DND-41 (cell line): ENCODE measurements around the gene CCL3.

Experiments used
- CTCF ChIP-seq: IDR thresholded peaks from 2 replicates; pipeline ENCODE4 v1.5.1; 2012; ENCODE audit warnings: borderline replicate concordance, low read length, moderate library complexity, mild to moderate bottlenecking; ENCODE audit not compliant: poor library complexity, severe bottlenecking; ENCODE audit errors: extremely low read depth
- EZH2 ChIP-seq: IDR thresholded peaks from 3 replicates; pipeline ENCODE4 v1.6.1; 2012; ENCODE audit warnings: borderline replicate concordance, low read depth, mild to moderate bottlenecking, moderate library complexity, low read length, inconsistent platforms; ENCODE audit not compliant: severe bottlenecking

- TF ChIP-seq CTCF (no peak), EZH2 (no peak)
These were observed 18.2 kb downstream of the CCL3 start for GRCh38 chr17:36071751-36072150.
